Forelimb muscle (tissue), 1 donor: ENCODE data around the gene RFK. TPM values are rescaled to one million over a fixed set of nuclear protein-coding genes. Genes with fewer than 3 reads are reported as not detected.

Experiments used
- DNase-seq: peaks from one replicate; pipeline ENCODE4 v3.0.0-alpha.2; 2013; ENCODE audit warnings: low read depth
- polyA plus RNA-seq: library from polyadenylated mRNA; unstranded; fragments of 120-200 nt; gene quantifications from one replicate; pipeline ENCODE4 v1.2.1, GENCODE V29; 2013; ENCODE audit not compliant: insufficient read length

Gene RFK
- polyA plus RNA-seq, 1 donor = 12.9 TPM

- no peak for DNase-seq
Observed at GRCh38 chr9:76412638-76413037, 18.4 kb upstream of the RFK start.

GRCh38 chr9:76405868-76406267 is 11.6 kb upstream of the RFK start:
- DNase-seq = no peak

GRCh38 chr9:76405340-76405739 is 11.1 kb upstream of the RFK start:
- DNase-seq = no peak

GRCh38 chr9:76404401-76404800 is 10.2 kb upstream of the RFK start:
- no peak for DNase-seq

GRCh38 chr9:76403352-76403751 is 9.1 kb upstream of the RFK start:
- DNase-seq = peak; percentile 38

- no peak for DNase-seq
Observed at GRCh38 chr9:76401580-76402354, 7.5 kb upstream of the RFK start.

GRCh38 chr9:76401176-76401575 is 7.0 kb upstream of the RFK start:
- no peak for DNase-seq

GRCh38 chr9:76400534-76401096 is 6.4 kb upstream of the RFK start:
- no peak for DNase-seq

GRCh38 chr9:76399856-76400255 is 5.6 kb upstream of the RFK start:
- DNase-seq = no peak

GRCh38 chr9:76396597-76396996 is 2.4 kb upstream of the RFK start:
- DNase-seq = no peak

GRCh38 chr9:76396144-76396543 is 1.9 kb upstream of the RFK start:
- no peak for DNase-seq

- no peak for DNase-seq
Observed at GRCh38 chr9:76395381-76395780, 1.2 kb upstream of the RFK start.

GRCh38 chr9:76394960-76395252 is 680 bp upstream of the RFK start:
- no peak for DNase-seq

GRCh38 chr9:76390656-76391055 is 3.6 kb downstream of the RFK start:
- DNase-seq = no peak

- DNase-seq = no peak
Observed at GRCh38 chr9:76379494-76379893, 14.7 kb downstream of the RFK start.

- no peak for DNase-seq
Observed at GRCh38 chr9:76378367-76379073, 15.7 kb downstream of the RFK start.

- DNase-seq = no peak
Observed at GRCh38 chr9:76377791-76378190, 16.4 kb downstream of the RFK start.

- DNase-seq = no peak
Observed at GRCh38 chr9:76374783-76375559, 19.3 kb downstream of the RFK start.

GRCh38 chr9:76373784-76374474 is 20.3 kb downstream of the RFK start:
- no peak for DNase-seq

- peak; percentile 78 for DNase-seq
Observed at GRCh38 chr9:76373173-76373783, 20.9 kb downstream of the RFK start.

GRCh38 chr9:76372336-76372735 is 21.9 kb downstream of the RFK start:
- DNase-seq = no peak
